Measurements from ENCODE around the gene RBPMS2. TPM values are rescaled to one million over a fixed set of nuclear protein-coding genes. Genes with fewer than 3 reads are reported as not detected.

RBPMS2 gene
- polyA plus RNA-seq, 1 donor (not counting 4 experiments of a cell fraction or from before 2014, with no cell fraction given) = not detected

GRCh38 chr15:64690008-64690407, 85.4 kb downstream of the RBPMS2 start:
- Histone ChIP-seq H3K27ac (ENCODE audit: control insufficient read depth, insufficient read depth, low read length) (no peak overlapping the region), H3K9me1 (ENCODE audit: control insufficient read depth, extremely low read depth, insufficient read depth, low read length) (no peaks in the 10 kb centered on the region), H3K9me3 (ENCODE audit: control insufficient read depth, low read depth, low read length) (no peaks in the 10 kb centered on the region), H4K20me1 (ENCODE audit: control insufficient read depth, extremely low read depth, insufficient read depth, low read length) (no peaks in the 10 kb centered on the region), H3K36me3 (ENCODE audit: control insufficient read depth in 2 of 2, extremely low read depth in 1 of 2, insufficient read depth in 2 of 2, low read length in 2 of 2) (peaks cover 36 to 37% of the 10 kb centered on the region in 2 experiments), H3K79me2 (ENCODE audit: control insufficient read depth, insufficient read depth, low read length) (peaks cover 3% of the 10 kb centered on the region), H2AFZ (ENCODE audit: control insufficient read depth, low read length) (no peak overlapping the region), H3K4me3 (ENCODE audit: control insufficient read depth in 2 of 3, extremely low read depth in 1 of 3, insufficient read depth in 2 of 3, low read depth in 1 of 3, low read length in 3 of 3) (no peak overlapping the region), H3K4me2 (ENCODE audit: control insufficient read depth, extremely low read depth, insufficient read depth, low read depth, low read length) (no peak overlapping the region), H3K9ac (ENCODE audit: control insufficient read depth, extremely low read depth, insufficient read depth, low read length) (no peak overlapping the region), H3K4me1 (ENCODE audit: control insufficient read depth, extremely low read depth, insufficient read depth, low read length) (no peaks in the 10 kb centered on the region), H3K27me3 (ENCODE audit: control insufficient read depth, extremely low read depth, insufficient read depth, low read length) (no peaks in the 10 kb centered on the region)
- DNase-seq (ENCODE audit: low read depth, low spot score) (no peak), FAIRE-seq (no peak)
- dilution Hi-C loops (cut with MboI; ENCODE audit: extremely low pct_ligation_motif_present, low sequenced_read_pairs) = no loop called here
- no peak for TF ChIP-seq EZH2 (IDR thresholded peaks at IDR 0.05; ENCODE audit: low read length)

Small RNA genes lying within 50 kb of the gene (small RNA-seq; reads per million reads assigned to genes)
- gene AC100830.2 (ENCODE audit: insufficient read length in 3 of 3, low read depth in 3 of 3, low replicate concordance in 1 of 3) (0 reads per million in 3 experiments), gene MIR1272 (ENCODE audit: insufficient read length in 3 of 3, low read depth in 3 of 3, low replicate concordance in 1 of 3) (0 reads per million in 3 experiments)

Other genes with a start within 250 kb of the RBPMS2 start
- gene PIF1, start 50.1 kb upstream of the RBPMS2 start, polyA plus RNA-seq = 2.3 to 7.6 TPM (median 6.2 TPM) in 3 replicates
- gene PLEKHO2, start 66.3 kb upstream of the RBPMS2 start, polyA plus RNA-seq = 8.8 to 12.0 TPM (median 11.2 TPM) in 3 replicates
- 0.53 to 1.1 TPM (median 0.96 TPM) in 3 replicates for gene ANKDD1A, start 136.3 kb upstream of the RBPMS2 start, polyA plus RNA-seq
- 40.3 to 62.9 TPM (median 58.0 TPM) in 3 replicates for gene SPG21, start 214.3 kb upstream of the RBPMS2 start, polyA plus RNA-seq

All from keratinocyte (primary cell).